ENCODE data around the gene SRA1. TPM values are rescaled to one million over a fixed set of nuclear protein-coding genes. Genes with fewer than 3 reads are reported as not detected.

Gene SRA1
- total and polyA plus RNA-seq, 9 of the 15 experiments (the other 6 are each of a cell fraction or from before 2014, with no cell fraction given), result 24.1 to 47.4 (median 41.3) TPM

GRCh38 chr5:140557136-140557805 lies at the start of gene SRA1 (continued):
- no peak for TF ChIP-seq ZBTB1 (CRISPR knock-in tag; IDR thresholded peaks at IDR 0.05; ENCODE audit: borderline replicate concordance, low read depth)
- peak in 1 of 2 experiments; percentile 81; a peak in 2 of 4 replicates for TF ChIP-seq SIN3A (IDR thresholded peaks at IDR 0.05; ENCODE audit: borderline replicate concordance in 2 of 2, control insufficient read depth in 1 of 2, low read depth in 2 of 2, low read length in 2 of 2)
- TF ChIP-seq ZNF76 (CRISPR knock-in tag; IDR thresholded peaks at IDR 0.05; ENCODE audit: borderline replicate concordance), result 0 out of 2 replicates have a peak, but pooled peaks have one; percentile 14
- TF ChIP-seq NR2C1 (IDR thresholded peaks at IDR 0.05), result no peak
- TF ChIP-seq NR2C1 (tag; IDR thresholded peaks at IDR 0.05), result 0 out of 2 replicates have a peak, but pooled peaks have one; percentile 8
- TF ChIP-seq ZNF324 (CRISPR knock-in tag; IDR thresholded peaks at IDR 0.05), result no peak
- TF ChIP-seq ILK (tag; IDR thresholded peaks at IDR 0.05; ENCODE audit: borderline replicate concordance, low read depth), result no peak
- peak; percentile 42 for TF ChIP-seq SMAD4 (CRISPR knock-in tag; conservative IDR thresholded peaks at IDR 0.05)
- TF ChIP-seq FOXJ3 (CRISPR knock-in tag; IDR thresholded peaks at IDR 0.05), result no peak
- peak; percentile 98 for TF ChIP-seq POLR2AphosphoS2 (IDR thresholded peaks at IDR 0.05; ENCODE audit: low read length)
- peak; percentile 97 for TF ChIP-seq CREM (IDR thresholded peaks at IDR 0.05; ENCODE audit: low read depth)
- TF ChIP-seq XRCC5 (IDR thresholded peaks at IDR 0.05; ENCODE audit: low read depth, low read length), result no peak
- TF ChIP-seq SMARCA4 (IDR thresholded peaks at IDR 0.05), result no peak
- TF ChIP-seq ZNF740 (CRISPR knock-in tag; IDR thresholded peaks at IDR 0.05), result peak; percentile 78
- no peak for TF ChIP-seq ZNF740 (tag; IDR thresholded peaks at IDR 0.05)
- peak; percentile 88 for TF ChIP-seq POLR2H (tag; IDR thresholded peaks at IDR 0.05; ENCODE audit: low read depth)
- peak; percentile 99 for TF ChIP-seq POLR2G (IDR thresholded peaks at IDR 0.05; ENCODE audit: low read depth, low read length)
- TF ChIP-seq PCBP2 (IDR thresholded peaks at IDR 0.05; ENCODE audit: low read depth, low read length, poor library complexity, severe bottlenecking), result no peak
- no peak; the same call in 1 of the 2 replicates for TF ChIP-seq ZNF143 (CRISPR knock-in tag; IDR thresholded peaks at IDR 0.05)
- TF ChIP-seq NCOA2 (IDR thresholded peaks at IDR 0.05; ENCODE audit: partially characterized antibody in 2 of 2), result no peak
- TF ChIP-seq TCF3 (CRISPR knock-in tag; IDR thresholded peaks at IDR 0.05), result 0 out of 2 replicates have a peak, but pooled peaks have one; percentile 17
- TF ChIP-seq MYBL2 (IDR thresholded peaks at IDR 0.05; ENCODE audit: low read depth), result no peak
- no peak for TF ChIP-seq MYBL2 (CRISPR knock-in tag; IDR thresholded peaks at IDR 0.05; ENCODE audit: borderline replicate concordance)
- TF ChIP-seq GTF2E2 (tag; IDR thresholded peaks at IDR 0.05), result peak; percentile 85; the same call in 1 of the 2 replicates
- no peak for TF ChIP-seq ZNF253 (CRISPR knock-in tag; conservative IDR thresholded peaks at IDR 0.05)
- no peak for TF ChIP-seq COPS2 (conservative IDR thresholded peaks at IDR 0.05)
- TF ChIP-seq CTBP1 (IDR thresholded peaks at IDR 0.05; ENCODE audit: borderline replicate concordance), result peak; percentile 81
- TF ChIP-seq ZNF354B (CRISPR knock-in tag; IDR thresholded peaks at IDR 0.05), result no peak
- TF ChIP-seq HDAC8 (tag; IDR thresholded peaks at IDR 0.05), result no peak
- no peak for TF ChIP-seq CEBPG (CRISPR knock-in tag; IDR thresholded peaks at IDR 0.05)
- TF ChIP-seq CEBPG (tag; conservative IDR thresholded peaks at IDR 0.05 in 1 of 2, IDR thresholded peaks at IDR 0.05 in 1 of 2), result no peak
